K562 (cell line): ENCODE data around the gene MYO15A. TPM values are rescaled to one million over a fixed set of nuclear protein-coding genes. Genes with fewer than 3 reads are reported as not detected.

Experiments
- ATAC-seq: fragments of 200-7000 bp; cut with Tn5 transposase; 3 replicates; pipeline ENCODE4 v1.9.1; 2020; ENCODE audit warnings: moderate library complexity
- BruUV-seq: library from RNA; stranded (reverse); fragments of 400-500 nt; replicated peaks from 2 replicates; lab custom pipeline; 2021; lab: Mats Ljungman, UMichigan
- CTCF ChIA-PET: fragments of 300-600 bp; formaldehyde crosslinking; extraction: SDS; loops from one replicate; lab custom pipeline; 2021; ENCODE audit warnings: low intra/inter-chr PET ratio; lab: Yijun Ruan, JAX
- POLR2A ChIA-PET: fragments of 300-600, 350-650 bp; sonication (Branson Sonifier 250); formaldehyde crosslinking; extraction: SDS; loops from one replicate; lab custom pipeline; 2021; ENCODE audit warnings: antibody characterized with exemption, inconsistent platforms; lab: Yijun Ruan, JAX
- DNase-seq, 4 experiments: peaks; one replicate each; pipeline versions ENCODE4 v3.0.0 to v3.0.0-alpha.2; 2011 to 2018; ENCODE audit warnings: low spot score in 3 of 4, mixed read lengths in 3 of 4; ENCODE audit errors: extremely low read depth in 1 of 4
- FAIRE-seq: peaks from 2 replicates; lab custom pipeline; 2011; peaks lifted over from hg19 to GRCh38; lab: Jason Lieb, UNC
- H2AFZ ChIP-seq: 2 replicates; pipeline ENCODE4 v1.6.0; 2011; ENCODE audit warnings: low read depth, low read length, control low read depth, inconsistent platforms
- H3K27ac ChIP-seq: fragments of 200-600 bp; 3 replicates; pipeline ENCODE4 v1.8.0; 2011; ENCODE audit warnings: low read depth, mild to moderate bottlenecking, control low read depth, inconsistent platforms, low read length, moderate library complexity, mixed read lengths; ENCODE audit errors: extremely low read depth
- H3K27me3 ChIP-seq, 2 experiments: fragments of 300-600 bp in 1 of 2; 2 replicates in 1 of 2; 3 replicates in 1 of 2; pipeline versions ENCODE4 v1.6.0 to v1.8.0; 2011; ENCODE audit warnings: inconsistent platforms in 2 of 2, low read length in 2 of 2, mild to moderate bottlenecking in 1 of 2, mixed read lengths in 1 of 2, moderate library complexity in 1 of 2; ENCODE audit not compliant: control insufficient read depth in 2 of 2, insufficient read depth in 2 of 2
- H3K36me3 ChIP-seq: fragments of 300-600 bp; 3 replicates; pipeline ENCODE4 v1.8.0; 2011; ENCODE audit warnings: mild to moderate bottlenecking, low read length, inconsistent platforms; ENCODE audit not compliant: control insufficient read depth, insufficient read depth
- H3K4me1 ChIP-seq, 2 experiments: fragments of 200-600 bp in 1 of 2; replicated peaks in 1 of 2; 2 replicates in 1 of 2; 3 replicates in 1 of 2; pipeline versions ENCODE4 v1.5.1 to v1.8.0; 2011; ENCODE audit warnings: inconsistent platforms in 2 of 2, low read length in 2 of 2, mild to moderate bottlenecking in 1 of 2, mixed read lengths in 1 of 2, moderate library complexity in 1 of 2; ENCODE audit not compliant: control insufficient read depth in 2 of 2, insufficient read depth in 2 of 2
- H3K4me2 ChIP-seq: 2 replicates; pipeline ENCODE4 v1.6.1; 2011; ENCODE audit warnings: low read length, control low read depth, inconsistent platforms, mixed read lengths; ENCODE audit not compliant: insufficient read depth
- H3K4me3 ChIP-seq: fragments of 200-600 bp; sonication (generic), shearing (Covaris generic); 2 replicates; pipeline ENCODE4 v1.5.1; 2016; ENCODE audit warnings: control low read depth, inconsistent platforms
- H3K79me2 ChIP-seq: fragments of 200-600 bp; 3 replicates; pipeline ENCODE4 v1.8.0; 2011; ENCODE audit warnings: low read length, inconsistent platforms; ENCODE audit not compliant: control insufficient read depth, insufficient read depth
- H3K9ac ChIP-seq, 2 experiments: 2 replicates each; pipeline versions ENCODE4 v1.6.0 to v1.6.1; 2011; ENCODE audit warnings: low read depth in 2 of 2, low read length in 2 of 2, control low read depth in 1 of 2, inconsistent platforms in 1 of 2, mild to moderate bottlenecking in 1 of 2, mixed read lengths in 1 of 2; ENCODE audit not compliant: insufficient read depth in 1 of 2
- H3K9me1 ChIP-seq: one replicate; pipeline ENCODE4 v1.6.0; 2011; ENCODE audit warnings: inconsistent platforms, mild to moderate bottlenecking, low read length, moderate library complexity; ENCODE audit not compliant: control insufficient read depth, insufficient read depth
- H3K9me3 ChIP-seq: replicated peaks from 2 replicates; pipeline ENCODE4 v1.5.1; 2011; ENCODE audit warnings: low read depth, low read length, inconsistent platforms; ENCODE audit not compliant: control insufficient read depth, insufficient read depth
- H4K20me1 ChIP-seq: replicated peaks from 2 replicates; pipeline ENCODE4 v1.6.1; 2011; ENCODE audit warnings: low read length, inconsistent platforms, mixed read lengths; ENCODE audit not compliant: control insufficient read depth, insufficient read depth
- ARID4B ChIP-seq: sonication (generic); formaldehyde crosslinking; IDR thresholded peaks from 2 replicates; pipeline ENCODE4 v1.8.0; 2022; ENCODE audit warnings: mild to moderate bottlenecking, missing genetic modification reagents
- FOXO4 ChIP-seq: fragments of 450-650 bp; formaldehyde crosslinking; IDR thresholded peaks from 2 replicates; pipeline ENCODE4 v1.4.0; 2020; ENCODE audit warnings: mild to moderate bottlenecking, moderate library complexity
- NFIX ChIP-seq: fragments of 250-450 bp; sonication (Bioruptor Pico); IDR thresholded peaks from 2 replicates; pipeline ENCODE4 v1.4.0; 2020; ENCODE audit warnings: low read depth, mild to moderate bottlenecking, moderate library complexity
- TCF7 ChIP-seq: sonication (generic); IDR thresholded peaks from 2 replicates; pipeline ENCODE4 v1.6.1; 2016; ENCODE audit warnings: antibody characterized with exemption, borderline replicate concordance
- TFAP4 ChIP-seq: sonication (generic); formaldehyde crosslinking; IDR thresholded peaks from 2 replicates; pipeline ENCODE4 v1.8.0; 2022; ENCODE audit warnings: missing genetic modification reagents, mild to moderate bottlenecking, moderate library complexity, borderline replicate concordance
- WGBS: fragments of 100-300 bp; shearing (Covaris generic); methylation state at CpG from one replicate; pipeline ENCODE4 v1.1.6; 2016; ENCODE audit warnings: low coverage, mixed read lengths; ENCODE audit not compliant: insufficient coverage; ENCODE audit errors: missing lambda C conversion rate; 5-methylcytosine and 5-hydroxymethylcytosine counted together
- in situ Hi-C: fragments of 300-500 bp; cut with MboI; formaldehyde crosslinking; loops from 4 replicates; pipeline ENCODE4 v1.15.0; 2018; ENCODE audit warnings: inconsistent platforms, mixed read lengths
- intact Hi-C: fragments of 100-400 bp; cut with micrococcal nuclease; formaldehyde crosslinking; loops from 2 replicates; pipeline ENCODE4 v1.14.2; 2022
- polyA plus RNA-seq, 8 experiments: library from polyadenylated mRNA; depleted of rRNA in 4 of 8; stranded (reverse) in 5 of 8; unstranded in 3 of 8; fragments of >200 nt; fragmentation: Nextera tagmentation in 2 of 8; fragmentation: Illumina TruSeq in 1 of 8; extraction: Ambion mirVana in 2 of 8; extraction: Trizol in 1 of 8; gene quantifications; 2 replicates each; pipeline versions ENCODE4 v1.2.1 to v1.2.3, GENCODE V29; 2011 to 2014; ENCODE audit warnings: inconsistent platforms in 1 of 8, missing spikeins in 1 of 8
- total RNA-seq, 7 experiments: library from RNA; depleted of rRNA in 6 of 7; stranded (reverse); fragments of >200 nt in 6 of 7; fragmentation: Illumina TruSeq in 2 of 7; extraction: Trizol in 2 of 7; gene quantifications; 2 replicates each; pipeline versions ENCODE4 v1.2.1 to v1.2.3, GENCODE V29; 2011 to 2021; ENCODE audit warnings: low replicate concordance in 1 of 7

The MYO15A gene
- total and polyA plus RNA-seq, 9 of the 15 experiments (the other 6 are each of a cell fraction or from before 2014, with no cell fraction given) = 0.05 to 0.88 (median 0.14) TPM; not detected in 1

- TF ChIP-seq TCF7 (no peak), NFIX (CRISPR knock-in tag) (no peak), TFAP4 (CRISPR knock-in tag) (peak; percentile 79)
Measured at GRCh38 chr17:18184143-18185031, 75.8 kb downstream of the MYO15A start (continued).

- TF ChIP-seq ARID4B (CRISPR knock-in tag) (no peak), FOXO4 (CRISPR knock-in tag) (no peak)
- Histone ChIP-seq H3K9me3 (no peaks in the 10 kb centered on the region), H3K9me1 (no peaks in the 10 kb centered on the region), H3K4me3 (peak overlapping the region; percentile 69), H3K27me3 (no peaks in the 10 kb centered on the region), H2AFZ (no peak overlapping the region), H4K20me1 (peaks cover 39% of the 10 kb centered on the region), H3K27ac (peak overlapping the region; percentile 53; the same call in 2 of the 3 replicates), H3K36me3 (peaks cover 46% of the 10 kb centered on the region; the same call in 2 of the 3 replicates), H3K9ac (peak overlapping the region; percentile 83 to 94; a peak in 3 of 4 replicates), H3K79me2 (peaks cover 67% of the 10 kb centered on the region), H3K4me1 (peaks cover 41 to 42% of the 10 kb centered on the region in 2 experiments), H3K4me2 (peak overlapping the region; percentile 95)
- in situ Hi-C loops (no loop called here), intact Hi-C loops (no loop called here)
- DNase-seq (no peak), ATAC-seq (no peak), FAIRE-seq (no peak)
- BruUV-seq = no TSS peak
- CTCF ChIA-PET = interaction anchor here (1.1 kb wide), 1 partner anchor 44 kb away, joined by 4 read pairs; no protein-coding TSS in a partner anchor
- POLR2A ChIA-PET = interaction anchor here (1.0 kb wide), 2 partner anchors 17 to 20 kb away, joined by 3 to 5 read pairs; no protein-coding TSS in a partner anchor
- WGBS = 2% methylated on average over 3 of the region's 3 CpGs
Measured at GRCh38 chr17:18185391-18185790, 76.8 kb downstream of the MYO15A start.
